Kidney (tissue), 14 donors: ENCODE measurements around the gene PPIL3. TPM values are rescaled to one million over a fixed set of nuclear protein-coding genes. Genes with fewer than 3 reads are reported as not detected.
A peak's percentile ranks its signal among the peaks of the same experiment; 100 is the strongest.

Experiments
- DNase-seq, 5 donors: peaks; one replicate each; pipeline ENCODE4 v3.0.0-alpha.2; 2013 to 2020
- FAIRE-seq: peaks from 2 replicates; lab custom pipeline; 2012; peaks lifted over from hg19 to GRCh38; lab: Jason Lieb, UNC
- H3K27ac ChIP-seq, 2 donors: one replicate each; pipeline ENCODE4 v1.7.0; 2013; ENCODE audit warnings: low read depth in 2 of 2, low read length in 2 of 2, inconsistent platforms in 1 of 2
- H3K27me3 ChIP-seq: one replicate; pipeline ENCODE4 v1.7.1; 2013; ENCODE audit warnings: low read length, inconsistent platforms; ENCODE audit not compliant: control insufficient read depth, insufficient read depth
- H3K36me3 ChIP-seq, 3 donors: one replicate each; pipeline versions ENCODE4 v1.7.0 to v1.7.1; 2013; ENCODE audit warnings: low read length in 3 of 3, control low read depth in 1 of 3, inconsistent platforms in 1 of 3; ENCODE audit not compliant: insufficient read depth in 3 of 3, control insufficient read depth in 2 of 3
- H3K4me1 ChIP-seq, 3 donors: one replicate each; pipeline versions ENCODE4 v1.7.0 to v1.7.1; 2013; ENCODE audit warnings: low read length in 3 of 3, inconsistent platforms in 1 of 3, low read depth in 1 of 3; ENCODE audit not compliant: control insufficient read depth in 2 of 3, insufficient read depth in 2 of 3
- H3K4me3 ChIP-seq, 3 donors: one replicate each; pipeline versions ENCODE4 v1.7.0 to v1.8.1; 2013; ENCODE audit warnings: low read length in 3 of 3, control low read depth in 1 of 3, inconsistent platforms in 1 of 3
- H3K9ac ChIP-seq, 3 donors: one replicate each; pipeline versions ENCODE4 v1.7.0 to v1.7.1; 2013; ENCODE audit warnings: low read length in 3 of 3, control low read depth in 1 of 3, inconsistent platforms in 1 of 3
- H3K9me3 ChIP-seq, 3 donors: one replicate each; pipeline versions ENCODE4 v1.7.0 to v1.7.1; 2013; ENCODE audit warnings: low read length in 3 of 3, control low read depth in 1 of 3, inconsistent platforms in 1 of 3; ENCODE audit not compliant: control insufficient read depth in 2 of 3, insufficient read depth in 1 of 3
- intact Hi-C: fragments of 100-400 bp; cut with DNase I; formaldehyde crosslinking; loops from one replicate; pipeline ENCODE4 v1.11.1; 2022
- polyA plus RNA-seq: library from polyadenylated mRNA; stranded (reverse); fragments of 350-450 nt; fragmentation: Illumina TruSeq; extraction: RNeasy Lipid Tissue Mini Kit (QIAGEN cat#74804); gene quantifications from one replicate; pipeline ENCODE4 v1.2.3, GENCODE V29; 2014; ENCODE audit warnings: low read depth, low replicate concordance; ENCODE audit not compliant: insufficient read depth
- total RNA-seq: library from RNA; stranded (reverse); fragmentation: NEBNext Ultra II Directional; extraction: Animal tissue kit (Norgen Biotek cat#: 25700); gene quantifications from one replicate; pipeline ENCODE4 v1.2.1, GENCODE V29; 2021
- TF ChIP-seq, protein P1 (sequence below): IDR thresholded peaks from 3 replicates; pipeline ENCODE4 v1.5.1; 2012; ENCODE audit warnings: mild to moderate bottlenecking, moderate library complexity, borderline replicate concordance; ENCODE audit not compliant: insufficient read depth; ENCODE audit errors: extremely low read depth
- donor health status: control.
- donor health status: control.
- donor health status: control.
- donor health status: control.
- donor health status: control.
- donor health status: DM: yes; HTN: yes; CAD: no.
- donor health status: Normal renal cell carcinoma (clear cell type).

The PPIL3 gene
- total and polyA plus RNA-seq, 2 donors from 2014 or later = 26.7 to 27.0 TPM

DNA sequence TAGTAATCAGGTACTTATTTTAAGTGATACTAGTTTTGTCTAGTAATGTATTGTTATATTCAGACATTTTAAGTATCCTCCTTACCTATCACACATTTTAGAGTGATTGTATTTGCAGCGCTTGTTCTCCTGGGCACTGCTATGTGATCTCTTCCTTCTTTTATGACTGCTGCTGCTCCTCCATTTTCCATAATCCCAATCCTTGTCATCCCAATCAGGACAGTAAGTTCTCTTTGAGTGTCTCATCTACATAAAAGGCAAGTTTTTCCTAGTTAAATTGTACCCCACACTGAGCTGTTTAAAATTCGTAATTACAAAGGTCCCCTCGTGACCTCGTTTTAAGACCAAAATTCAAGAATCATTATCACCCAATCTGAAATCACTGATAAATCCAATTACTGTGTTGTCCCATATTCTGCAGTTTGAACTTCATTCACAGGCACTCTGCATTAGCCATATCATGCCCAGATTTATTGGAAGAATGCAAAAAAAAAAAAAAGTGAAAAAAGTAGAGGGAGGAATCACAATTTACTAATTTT is 27.2 kb downstream of the PPIL3 start:
- peak overlapping the region; percentile 90 to 100 (median 99) for H3K4me3 ChIP-seq
- peak overlapping the region; percentile 39 to 100 for H3K27ac ChIP-seq
- H3K27me3 ChIP-seq = no peaks in the 10 kb centered on the region
- no peaks in the 10 kb centered on the region for H3K9me3 ChIP-seq
- peak overlapping the region; percentile 24 to 97 (median 44) for H3K9ac ChIP-seq
- intact Hi-C loops = no loop called here
- peaks cover 20 to 48% (median 26%) of the 10 kb centered on the region in 3 donors for H3K36me3 ChIP-seq
- peaks cover 3 to 11% (median 4%) of the 10 kb centered on the region in 3 donors for H3K4me1 ChIP-seq
- peak in 1 of 5 donors; percentile 26 for DNase-seq
- no peak for FAIRE-seq
- TF ChIP-seq, protein P1, sequence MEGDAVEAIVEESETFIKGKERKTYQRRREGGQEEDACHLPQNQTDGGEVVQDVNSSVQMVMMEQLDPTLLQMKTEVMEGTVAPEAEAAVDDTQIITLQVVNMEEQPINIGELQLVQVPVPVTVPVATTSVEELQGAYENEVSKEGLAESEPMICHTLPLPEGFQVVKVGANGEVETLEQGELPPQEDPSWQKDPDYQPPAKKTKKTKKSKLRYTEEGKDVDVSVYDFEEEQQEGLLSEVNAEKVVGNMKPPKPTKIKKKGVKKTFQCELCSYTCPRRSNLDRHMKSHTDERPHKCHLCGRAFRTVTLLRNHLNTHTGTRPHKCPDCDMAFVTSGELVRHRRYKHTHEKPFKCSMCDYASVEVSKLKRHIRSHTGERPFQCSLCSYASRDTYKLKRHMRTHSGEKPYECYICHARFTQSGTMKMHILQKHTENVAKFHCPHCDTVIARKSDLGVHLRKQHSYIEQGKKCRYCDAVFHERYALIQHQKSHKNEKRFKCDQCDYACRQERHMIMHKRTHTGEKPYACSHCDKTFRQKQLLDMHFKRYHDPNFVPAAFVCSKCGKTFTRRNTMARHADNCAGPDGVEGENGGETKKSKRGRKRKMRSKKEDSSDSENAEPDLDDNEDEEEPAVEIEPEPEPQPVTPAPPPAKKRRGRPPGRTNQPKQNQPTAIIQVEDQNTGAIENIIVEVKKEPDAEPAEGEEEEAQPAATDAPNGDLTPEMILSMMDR = no peak

- intact Hi-C loops = no loop called here
- peak overlapping the region in 1 of 3 donors; percentile 22 for H3K9ac ChIP-seq
- H3K4me3 ChIP-seq = peak overlapping the region in 2 of 3 donors; percentile 45 to 90
- H3K4me1 ChIP-seq = peaks cover 3 to 11% (median 4%) of the 10 kb centered on the region in 3 donors
- H3K36me3 ChIP-seq = peaks cover 22 to 56% (median 29%) of the 10 kb centered on the region in 3 donors
- no peaks in the 10 kb centered on the region for H3K27me3 ChIP-seq
- TF ChIP-seq, protein P1 = no peak
- no peak for FAIRE-seq
- H3K9me3 ChIP-seq = no peaks in the 10 kb centered on the region
- no peak for DNase-seq
- peak overlapping the region in 1 of 2 donors; percentile 79 for H3K27ac ChIP-seq
These were observed 28.6 kb downstream of the PPIL3 start for GRCh38 chr2:200860092-200860795.

DNA sequence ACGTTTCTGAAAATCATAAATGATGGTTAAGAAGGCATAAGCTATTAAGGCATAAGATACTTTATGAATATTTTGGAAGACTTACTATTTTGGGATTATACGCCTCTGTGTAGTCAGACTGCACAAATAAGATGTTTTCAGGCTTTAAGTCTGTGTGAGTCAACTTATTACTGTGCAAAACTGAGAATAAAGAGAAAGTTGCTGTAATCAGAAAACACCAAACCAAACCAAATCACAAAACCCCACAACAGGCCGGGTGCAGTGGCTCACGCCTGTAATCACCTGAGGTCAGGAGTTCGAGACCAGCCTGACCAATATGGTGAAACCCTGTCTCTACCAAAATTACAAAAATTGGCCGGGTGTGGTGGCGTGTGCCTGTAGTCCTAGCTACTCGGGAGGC is 32.1 kb downstream of the PPIL3 start:
- H3K9me3 ChIP-seq = no peaks in the 10 kb centered on the region
- H3K36me3 ChIP-seq = peaks cover 29 to 84% (median 50%) of the 10 kb centered on the region in 3 donors
- H3K27me3 ChIP-seq = no peaks in the 10 kb centered on the region
- no peak for DNase-seq
- TF ChIP-seq, protein P1 = no peak
- H3K9ac ChIP-seq = no peak overlapping the region
- intact Hi-C loops = no loop called here
- no peak for FAIRE-seq
- H3K4me3 ChIP-seq = no peak overlapping the region
- no peak overlapping the region for H3K27ac ChIP-seq
- H3K4me1 ChIP-seq = peaks cover 3 to 11% (median 4%) of the 10 kb centered on the region in 3 donors
